B cell (primary cell): ENCODE data around the gene OR51B6. TPM values are rescaled to one million over a fixed set of nuclear protein-coding genes. Genes with fewer than 3 reads are reported as not detected.

ENCODE experiments used
- ATAC-seq: fragments of 200-7000 bp; cut with Tn5 transposase; one replicate; pipeline ENCODE4 v1.10.0; 2021; ENCODE audit warnings: low read depth, mild to moderate bottlenecking, moderate number of reproducible peaks, moderate library complexity
- CTCF ChIA-PET: fragments of 350-600 bp; sonication (Branson Sonifier 250); formaldehyde crosslinking; loops from one replicate; lab custom pipeline; 2021; ENCODE audit warnings: antibody characterized with exemption, inconsistent platforms; lab: Charles Lee
- POLR2A ChIA-PET: fragments of 350-600 bp; sonication (Branson Sonifier 250); formaldehyde crosslinking; loops from one replicate; lab custom pipeline; 2021; ENCODE audit warnings: antibody characterized with exemption; lab: Charles Lee
- DNase-seq: peaks from one replicate; pipeline ENCODE4 v3.0.0; 2013
- H2AFZ ChIP-seq: 2 replicates; pipeline ENCODE4 v1.6.1; 2012; ENCODE audit warnings: mild to moderate bottlenecking, low read depth, low read length; ENCODE audit not compliant: insufficient read depth, poor library complexity, severe bottlenecking
- H3K27ac ChIP-seq, 2 donors: 1 replicate in 1 of 2; 2 replicates in 1 of 2; pipeline ENCODE4 v1.5.1; 2012 to 2013; ENCODE audit warnings: low read length in 2 of 2, mild to moderate bottlenecking in 2 of 2, moderate library complexity in 1 of 2
- H3K27me3 ChIP-seq, 4 experiments: fragments of 200-600 bp in 1 of 4; sonication (generic) in 1 of 4; replicated peaks in 1 of 4; 1 replicate in 2 of 4; 2 replicates in 2 of 4; pipeline versions ENCODE4 v1.6.1 to v1.7.0; 2013 to 2016; ENCODE audit warnings: low read length in 3 of 4, mild to moderate bottlenecking in 2 of 4, mixed read lengths in 1 of 4, moderate library complexity in 1 of 4; ENCODE audit not compliant: insufficient read depth in 4 of 4, control insufficient read depth in 3 of 4; ENCODE audit errors: control extremely low read depth in 1 of 4
- H3K36me3 ChIP-seq, 2 experiments: replicated peaks in 1 of 2; 1 replicate in 1 of 2; 2 replicates in 1 of 2; pipeline versions ENCODE4 v1.6.1 to v1.7.1; 2013; ENCODE audit warnings: low read length in 1 of 2; ENCODE audit not compliant: insufficient read depth in 2 of 2, control insufficient read depth in 1 of 2; ENCODE audit errors: control extremely low read depth in 1 of 2, extremely low read depth in 1 of 2
- H3K4me1 ChIP-seq, 2 donors: fragments of 200-600 bp in 1 of 2; sonication (generic) in 1 of 2; 1 replicate in 1 of 2; 2 replicates in 1 of 2; pipeline versions ENCODE4 v1.5.1 to v1.6.1; 2013 to 2017; ENCODE audit warnings: low read length in 2 of 2; ENCODE audit not compliant: control insufficient read depth in 2 of 2, insufficient read depth in 2 of 2
- H3K4me2 ChIP-seq: replicated peaks from 2 replicates; pipeline ENCODE3; 2012; ENCODE audit warnings: mild to moderate bottlenecking, low read depth, low read length; ENCODE audit not compliant: poor library complexity, severe bottlenecking
- H3K4me3 ChIP-seq, 5 experiments: fragments of 200-600 bp in 1 of 5; sonication (generic) in 1 of 5; 1 replicate in 3 of 5; 2 replicates in 2 of 5; pipeline versions ENCODE4 v1.5.1 to v1.7.0; 2011 to 2016; ENCODE audit warnings: low read length in 4 of 5, mild to moderate bottlenecking in 4 of 5, low read depth in 2 of 5, control low read depth in 1 of 5, moderate library complexity in 1 of 5; ENCODE audit not compliant: insufficient read depth in 1 of 5; ENCODE audit errors: control extremely low read depth in 1 of 5, extremely low read depth in 1 of 5
- H3K79me2 ChIP-seq: fragments of 200-600 bp; sonication (generic); one replicate; pipeline ENCODE4 v1.6.0; 2016; ENCODE audit warnings: low read length; ENCODE audit not compliant: control insufficient read depth, insufficient read depth
- H3K9ac ChIP-seq: fragments of 200-600 bp; sonication (generic); 2 replicates; pipeline ENCODE4 v1.6.1; 2017; ENCODE audit warnings: mild to moderate bottlenecking, low read length, moderate library complexity
- H3K9me3 ChIP-seq, 3 donors: one replicate each; pipeline versions ENCODE4 v1.6.1 to v1.7.1; 2013; ENCODE audit warnings: low read length in 2 of 3; ENCODE audit not compliant: control insufficient read depth in 2 of 3, insufficient read depth in 1 of 3; ENCODE audit errors: control extremely low read depth in 1 of 3
- H4K20me1 ChIP-seq: 2 replicates; pipeline ENCODE4 v1.6.0; 2012; ENCODE audit warnings: mild to moderate bottlenecking, low read length; ENCODE audit not compliant: insufficient read depth, control insufficient read depth, poor library complexity, severe bottlenecking
- H3K27ac Mint-ChIP-seq: one replicate; pipeline ENCODE4 v1.8.0; 2021; ENCODE audit warnings: mixed read lengths
- H3K27me3 Mint-ChIP-seq: one replicate; pipeline ENCODE4 v1.8.0; 2021; ENCODE audit warnings: mixed read lengths
- H3K4me1 Mint-ChIP-seq: one replicate; pipeline ENCODE4 v1.8.0; 2021; ENCODE audit warnings: mixed read lengths
- H3K4me3 Mint-ChIP-seq: one replicate; pipeline ENCODE4 v1.8.0; 2021; ENCODE audit warnings: mixed read lengths
- H3K9me3 Mint-ChIP-seq: one replicate; pipeline ENCODE4 v1.8.0; 2022; ENCODE audit warnings: mixed read lengths; ENCODE audit not compliant: insufficient read depth
- CTCF ChIP-seq: fragments of 200-600 bp; IDR thresholded peaks from one replicate; pipeline ENCODE4 v1.8.0; 2022; ENCODE audit warnings: antibody characterized with exemption, mild to moderate bottlenecking
- EZH2 ChIP-seq: IDR thresholded peaks from 2 replicates; pipeline ENCODE4 v1.6.1; 2012; ENCODE audit warnings: borderline replicate concordance, low read depth, mild to moderate bottlenecking, moderate library complexity, low read length; ENCODE audit not compliant: insufficient read depth, poor library complexity, severe bottlenecking
- WGBS: methylation state at CpG from one replicate; pipeline ENCODE4 v1.1.5; 2013; ENCODE audit warnings: missing lambda C conversion rate; ENCODE audit not compliant: insufficient coverage; 5-methylcytosine and 5-hydroxymethylcytosine counted together
- intact Hi-C: fragments of 100-400 bp; cut with micrococcal nuclease; formaldehyde crosslinking; loops from one replicate; pipeline ENCODE4 v1.10.0; 2022
- polyA plus RNA-seq: library from polyadenylated mRNA; depleted of rRNA; stranded (reverse); fragments of >200 nt; gene quantifications from 2 replicates; pipeline ENCODE4 v1.2.3, GENCODE V29; 2012
- total RNA-seq, 2 donors: library from RNA; stranded (reverse); fragments of 120-200 nt in 1 of 2; gene quantifications; 1 replicate in 1 of 2; 2 replicates in 1 of 2; pipeline versions ENCODE4 v1.2.3 to v1.2.4, GENCODE V29; 2013 to 2022

Gene OR51B6
- total and polyA plus RNA-seq, 2 donors (not counting 1 experiment from before 2014, with no cell fraction given) = not detected

GRCh38 chr11:5339771-5340322, 11.5 kb upstream of the OR51B6 start:
- Mint-ChIP-seq H3K27me3 (peaks cover 11% of the 10 kb centered on the region), H3K9me3 (no peaks in the 10 kb centered on the region), H3K4me1 (no peaks in the 10 kb centered on the region), H3K27ac (no peak overlapping the region), H3K4me3 (no peak overlapping the region)
- Histone ChIP-seq H3K79me2 (no peaks in the 10 kb centered on the region), H3K4me3 (no peak overlapping the region), H3K27me3 (no peaks in the 10 kb centered on the region), H3K27ac (no peak overlapping the region), H3K36me3 (no peaks in the 10 kb centered on the region), H3K9ac (no peak overlapping the region), H3K9me3 (no peaks in the 10 kb centered on the region), H4K20me1 (no peaks in the 10 kb centered on the region), H3K4me2 (no peak overlapping the region), H2AFZ (no peak overlapping the region), H3K4me1 (no peaks in the 10 kb centered on the region)
- DNase-seq (no peak), ATAC-seq (no peak)
- CTCF ChIA-PET = no interaction called here
- WGBS = 57% methylated on average over 1 of the region's 1 CpG
- intact Hi-C loops = no loop called here
- TF ChIP-seq CTCF (no peak), EZH2 (no peak)
- POLR2A ChIA-PET = no interaction called here

GRCh38 chr11:5343474-5344335, 7.6 kb upstream of the OR51B6 start, which contains the start of gene OR51B5:
Gene OR51B5 (minus strand): TSS chr11:5343524. CDS start chr11:5343524, 0 bp downstream.
- Histone ChIP-seq H3K27me3 (no peaks in the 10 kb centered on the region), H4K20me1 (no peaks in the 10 kb centered on the region), H3K9me3 (no peaks in the 10 kb centered on the region), H3K9ac (no peak within 1 kb of the TSS), H3K4me1 (no peaks in the 10 kb centered on the region), H3K4me3 (no peak within 1 kb of the TSS), H3K36me3 (no peaks in the 10 kb centered on the region), H3K79me2 (no peaks in the 10 kb centered on the region), H3K27ac (no peak within 1 kb of the TSS), H3K4me2 (no peak within 1 kb of the TSS), H2AFZ (no peak within 1 kb of the TSS)
- ATAC-seq = no peak
- Mint-ChIP-seq H3K27ac (no peak within 1 kb of the TSS), H3K4me1 (no peaks in the 10 kb centered on the region), H3K9me3 (no peaks in the 10 kb centered on the region), H3K4me3 (no peak within 1 kb of the TSS), H3K27me3 (peaks cover 16% of the 10 kb centered on the region)
- intact Hi-C loops = no loop called here
- no CpG with 5 or more reads among the region's 6 CpGs for WGBS
- DNase-seq = no peak
- CTCF ChIA-PET = no interaction called here
- POLR2A ChIA-PET = no interaction called here
- no peak for TF ChIP-seq EZH2
- no peak for TF ChIP-seq CTCF
